Transverse colon (tissue), 3 donors: ENCODE results near the gene KIZ.

Source experiments
- CTCF ChIP-seq, 5 experiments: fragments of 200-600 bp in 3 of 5; fragments of 450-650 bp in 2 of 5; sonication (generic) in 3 of 5; IDR thresholded peaks; 1 replicate in 2 of 5; 2 replicates in 3 of 5; pipeline ENCODE4 v1.5.1; 2016 to 2017; ENCODE audit warnings: antibody characterized with exemption in 5 of 5, inconsistent platforms in 3 of 5, mild to moderate bottlenecking in 2 of 5, moderate library complexity in 1 of 5
- EP300 ChIP-seq: sonication (generic); formaldehyde crosslinking; IDR thresholded peaks from one replicate; pipeline ENCODE4 v1.6.1; 2017; ENCODE audit warnings: antibody characterized with exemption, low read depth

DNA sequence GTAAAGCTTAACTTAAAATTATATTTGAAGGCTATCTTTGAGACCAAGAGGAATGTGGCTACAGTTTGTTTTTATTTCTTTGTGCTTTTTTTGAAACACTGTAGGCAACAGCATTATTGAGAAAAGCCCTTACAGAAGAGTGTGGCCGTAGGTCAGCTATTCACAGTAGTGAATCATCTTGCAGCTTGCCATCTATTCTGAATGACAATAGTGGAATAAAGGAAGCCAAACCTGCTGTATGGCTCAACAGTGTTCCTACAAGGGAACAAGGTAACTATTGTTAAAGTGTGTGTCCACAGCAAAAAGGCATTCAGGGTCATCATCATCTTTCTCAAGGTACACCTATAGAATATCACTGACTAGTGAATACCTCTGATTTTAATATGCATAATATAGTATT, 88.5 kb downstream of the KIZ start:
- TF ChIP-seq EP300 = no peak
- no peak for TF ChIP-seq CTCF (IDR thresholded peaks at IDR 0.05)
